NT2/D1 (cell line): ENCODE results near the gene BTNL3.

Source experiments
- SUZ12 ChIP-seq: IDR thresholded peaks from 2 replicates; pipeline ENCODE4 v1.6.1; 2011; ENCODE audit not compliant: insufficient read length, insufficient read depth; ENCODE audit errors: extremely low read depth
- YY1 ChIP-seq: IDR thresholded peaks from 2 replicates; pipeline ENCODE4 v1.6.1; 2011; ENCODE audit not compliant: insufficient read length, insufficient read depth
- ZNF274 ChIP-seq: IDR thresholded peaks from 2 replicates; pipeline ENCODE4 v1.6.1; 2011; ENCODE audit warnings: mild to moderate bottlenecking, low read depth, low read length

DNA sequence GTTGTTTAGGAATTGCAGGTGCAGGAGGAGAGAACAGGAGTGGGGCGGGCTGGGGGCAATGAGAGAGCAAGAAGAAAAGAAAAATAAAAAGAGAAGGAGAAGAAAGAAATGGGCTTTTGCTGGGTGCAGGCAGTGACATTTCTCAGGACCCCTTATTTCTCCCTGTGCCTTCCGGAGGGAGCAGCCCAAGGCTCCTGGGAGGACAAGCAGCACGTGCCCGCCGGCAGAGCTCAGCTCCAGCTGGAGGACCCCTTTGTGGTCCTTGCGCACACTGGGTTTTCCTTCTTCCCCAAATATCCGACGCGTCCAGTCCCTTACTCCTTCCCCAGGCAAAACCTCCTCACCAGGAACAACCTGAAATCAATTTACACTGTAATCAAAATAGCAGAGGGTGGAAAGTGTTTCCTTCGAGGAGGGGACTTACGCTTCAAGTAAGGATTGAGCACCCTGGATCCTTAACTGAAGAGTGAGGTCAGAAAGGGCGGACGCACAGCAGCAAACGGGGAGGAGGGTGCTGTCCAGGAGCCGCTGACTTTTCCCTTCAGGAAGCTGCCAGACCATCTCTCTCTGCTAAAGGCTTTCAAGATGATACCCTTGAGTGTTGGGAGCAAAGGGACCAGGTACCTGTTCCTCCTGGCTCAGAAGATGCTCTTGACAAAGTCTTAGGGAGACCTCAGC is 53.5 kb downstream of the BTNL3 start:
- TF ChIP-seq SUZ12 (no peak), ZNF274 (no peak), YY1 (no peak)
